HCT116 (cell line): ENCODE results near the gene PXDN. TPM values are rescaled to one million over a fixed set of nuclear protein-coding genes. Genes with fewer than 3 reads are reported as not detected.

ENCODE experiments used
- ATAC-seq: fragments of 200-7000 bp; cut with Tn5 transposase; 2 replicates; pipeline ENCODE4 v1.9.1; 2020; ENCODE audit warnings: mild to moderate bottlenecking, moderate library complexity
- BruUV-seq: library from RNA; stranded (reverse); fragments of 400-500 nt; replicated peaks from 2 replicates; lab custom pipeline; 2021; lab: Mats Ljungman, UMichigan
- CTCF ChIA-PET: fragments of 300-600 bp; sonication (Branson Sonifier 250); formaldehyde crosslinking; loops from one replicate; lab custom pipeline; 2021; ENCODE audit warnings: antibody characterized with exemption; lab: Charles Lee
- POLR2A ChIA-PET: fragments of 300-600, 350-600 bp; sonication (Branson Sonifier 250); formaldehyde crosslinking; loops from one replicate; lab custom pipeline; 2021; ENCODE audit warnings: antibody characterized with exemption; lab: Charles Lee
- RAD21 ChIA-PET, 2 experiments: fragments of 300-600 bp; sonication (Branson Sonifier 250); formaldehyde crosslinking; loops; one replicate each; lab custom pipeline; 2023; ENCODE audit warnings: low total read pairs in 2 of 2; ENCODE audit not compliant: uncharacterized antibody in 2 of 2, unreplicated experiment in 2 of 2, low non-redundant PET in 1 of 2; lab: Charles Lee
- DNase-seq: peaks from one replicate; pipeline ENCODE4 v3.0.0-alpha.2; 2010; ENCODE audit warnings: low read depth, low spot score
- H2AFZ ChIP-seq: fragments of 200-600 bp; shearing (Covaris generic), sonication (generic); 2 replicates; pipeline ENCODE4 v1.6.1; 2017; ENCODE audit warnings: low read depth, mixed run types, mixed read lengths, antibody characterized with exemption, low read length; ENCODE audit not compliant: poor library complexity, severe bottlenecking
- H3K27ac ChIP-seq: 2 replicates; pipeline ENCODE4 v1.5.1; 2012; ENCODE audit warnings: low read depth, low read length
- H3K27me3 ChIP-seq: fragments of 200-600 bp; sonication (generic); 2 replicates; pipeline ENCODE4 v1.6.1; 2016; ENCODE audit warnings: mixed run types, low read length, mixed read lengths; ENCODE audit not compliant: insufficient read depth
- H3K36me3 ChIP-seq, 2 experiments: fragments of 200-500 bp in 1 of 2; fragments of 200-600 bp in 1 of 2; sonication (Bioruptor generic) in 1 of 2; sonication (generic) in 1 of 2; 2 replicates each; pipeline versions ENCODE4 v1.5.1 to v1.6.1; 2014 to 2016; ENCODE audit warnings: low read length in 2 of 2, inconsistent platforms in 1 of 2, mixed read lengths in 1 of 2, mixed run types in 1 of 2; ENCODE audit not compliant: insufficient read depth in 2 of 2, control insufficient read depth in 1 of 2
- H3K4me1 ChIP-seq, 2 experiments: fragments of 200-600 bp in 1 of 2; sonication (generic) in 1 of 2; 2 replicates each; pipeline versions ENCODE4 v1.5.1 to v1.6.1; 2012 to 2017; ENCODE audit warnings: low read length in 2 of 2, inconsistent platforms in 1 of 2, mild to moderate bottlenecking in 1 of 2, mixed read lengths in 1 of 2, mixed run types in 1 of 2, moderate library complexity in 1 of 2; ENCODE audit not compliant: insufficient read depth in 2 of 2, control insufficient read depth in 1 of 2
- H3K4me2 ChIP-seq: fragments of 200-600 bp; sonication (generic); 2 replicates; pipeline ENCODE4 v1.6.1; 2017; ENCODE audit warnings: mixed run types, low read length, mixed read lengths
- H3K4me3 ChIP-seq, 2 experiments: fragments of 200-600 bp in 1 of 2; sonication (generic) in 1 of 2; replicated peaks in 1 of 2; 2 replicates each; pipeline ENCODE4 v1.5.1; 2011 to 2016; ENCODE audit warnings: low read length in 2 of 2, control low read depth in 1 of 2, low read depth in 1 of 2, mild to moderate bottlenecking in 1 of 2, mixed read lengths in 1 of 2, mixed run types in 1 of 2
- H3K79me2 ChIP-seq: fragments of 200-600 bp; sonication (generic); 2 replicates; pipeline ENCODE4 v1.6.1; 2017; ENCODE audit warnings: mild to moderate bottlenecking, mixed run types, low read length, moderate library complexity, mixed read lengths; ENCODE audit not compliant: insufficient read depth
- H3K9ac ChIP-seq: fragments of 200-600 bp; sonication (generic); 2 replicates; pipeline ENCODE4 v1.6.1; 2016; ENCODE audit warnings: low read length, mixed read lengths
- H3K9me2 ChIP-seq: fragments of 200-600 bp; sonication (generic), shearing (Covaris generic); 2 replicates; pipeline ENCODE4 v1.6.1; 2017; ENCODE audit warnings: mixed run types, mild to moderate bottlenecking, moderate library complexity; ENCODE audit not compliant: insufficient read depth
- H3K9me3 ChIP-seq, 2 experiments: fragments of 200-500 bp in 1 of 2; fragments of 200-600 bp in 1 of 2; sonication (Bioruptor generic) in 1 of 2; sonication (generic) in 1 of 2; 2 replicates each; pipeline ENCODE4 v1.6.1; 2014 to 2017; ENCODE audit warnings: low read length in 2 of 2, mixed read lengths in 2 of 2, inconsistent platforms in 1 of 2, low read depth in 1 of 2, mild to moderate bottlenecking in 1 of 2, mixed run types in 1 of 2, moderate library complexity in 1 of 2; ENCODE audit not compliant: control insufficient read depth in 1 of 2, insufficient read depth in 1 of 2
- H4K20me1 ChIP-seq: fragments of 200-600 bp; sonication (generic), shearing (Covaris generic); 2 replicates; pipeline ENCODE4 v1.6.1; 2017; ENCODE audit warnings: mixed run types, mild to moderate bottlenecking, moderate library complexity; ENCODE audit not compliant: insufficient read depth
- CBX3 ChIP-seq: IDR thresholded peaks from 2 replicates; pipeline ENCODE4 v1.6.1; 2012; ENCODE audit warnings: low read depth
- EGR1 ChIP-seq: IDR thresholded peaks from 2 replicates; pipeline ENCODE4 v1.6.1; 2012; ENCODE audit warnings: low read depth
- ELF1 ChIP-seq: IDR thresholded peaks from 2 replicates; pipeline ENCODE4 v1.6.1; 2012; ENCODE audit warnings: low read depth, borderline replicate concordance
- EZH2 ChIP-seq: fragments of 200-600 bp; sonication (generic); IDR thresholded peaks from 2 replicates; pipeline ENCODE4 v1.6.1; 2017; ENCODE audit warnings: antibody characterized with exemption, mixed run types
- EZH2phosphoT487 ChIP-seq: fragments of 200-600 bp; IDR thresholded peaks from 2 replicates; pipeline ENCODE4 v1.6.1; 2018; ENCODE audit warnings: antibody characterized with exemption, borderline replicate concordance
- FOSL1 ChIP-seq: IDR thresholded peaks from 2 replicates; pipeline ENCODE4 v1.6.1; 2012; ENCODE audit warnings: low read depth
- JUND ChIP-seq: IDR thresholded peaks from 2 replicates; pipeline ENCODE4 v1.6.1; 2012
- POLR2A ChIP-seq: IDR thresholded peaks from 2 replicates; pipeline ENCODE4 v1.7.0; 2011; ENCODE audit warnings: borderline replicate concordance; ENCODE audit not compliant: insufficient read depth, insufficient read length; ENCODE audit errors: extremely low read depth
- POLR2AphosphoS5 ChIP-seq: IDR thresholded peaks from 2 replicates; pipeline ENCODE4 v1.6.1; 2011; ENCODE audit warnings: mild to moderate bottlenecking, low read depth, low read length, moderate library complexity
- RAD21 ChIP-seq: IDR thresholded peaks from 2 replicates; pipeline ENCODE4 v1.6.1; 2012; ENCODE audit warnings: low read depth, mild to moderate bottlenecking
- SIN3A ChIP-seq: IDR thresholded peaks from 2 replicates; pipeline ENCODE4 v1.6.1; 2012; ENCODE audit warnings: low read depth
- SP1 ChIP-seq: IDR thresholded peaks from 2 replicates; pipeline ENCODE4 v1.6.1; 2012; ENCODE audit warnings: low read depth
- SRF ChIP-seq: IDR thresholded peaks from 2 replicates; pipeline ENCODE4 v1.6.1; 2012; ENCODE audit warnings: low read depth
- TCF7L2 ChIP-seq: IDR thresholded peaks from 2 replicates; pipeline ENCODE4 v1.7.0; 2011; ENCODE audit warnings: borderline replicate concordance, inconsistent platforms; ENCODE audit not compliant: insufficient read depth, insufficient read length; ENCODE audit errors: extremely low read depth
- YY1 ChIP-seq: IDR thresholded peaks from 2 replicates; pipeline ENCODE4 v1.6.1; 2011; ENCODE audit warnings: low read length, low read depth, moderate library complexity, mild to moderate bottlenecking; ENCODE audit not compliant: insufficient replicate concordance; ENCODE audit errors: extremely low read depth
- ZBTB33 ChIP-seq: IDR thresholded peaks from 2 replicates; pipeline ENCODE4 v1.6.1; 2011; ENCODE audit warnings: mild to moderate bottlenecking, low read length, moderate library complexity; ENCODE audit not compliant: insufficient replicate concordance; ENCODE audit errors: extremely low read depth
- intact Hi-C: fragments of 100-400 bp; cut with micrococcal nuclease; formaldehyde crosslinking; loops from 2 replicates; pipeline ENCODE4 v1.10.0; 2022
- total RNA-seq: library from RNA; stranded (reverse); gene quantifications from one replicate; pipeline ENCODE4 v1.2.1, GENCODE V29; 2021; ENCODE audit not compliant: unreplicated experiment
- TF ChIP-seq, protein P1 (sequence below): IDR thresholded peaks from 2 replicates; pipeline ENCODE4 v1.6.1; 2012
- TF ChIP-seq, protein P2 (sequence below), 3 experiments: fragments of 200-600 bp in 1 of 3; sonication (generic) in 1 of 3; IDR thresholded peaks in 2 of 3; conservative IDR thresholded peaks in 1 of 3; 2 replicates each; pipeline ENCODE4 v1.5.1; 2012 to 2017; ENCODE audit warnings: low read depth in 2 of 3, low read length in 2 of 3, antibody characterized with exemption in 1 of 3, borderline replicate concordance in 1 of 3, control low read depth in 1 of 3, mild to moderate bottlenecking in 1 of 3, mixed read lengths in 1 of 3, mixed run types in 1 of 3, moderate library complexity in 1 of 3; ENCODE audit not compliant: insufficient read depth in 1 of 3
- TF ChIP-seq, protein P3 (sequence below): IDR thresholded peaks from 2 replicates; pipeline ENCODE4 v1.6.1; 2012

PXDN gene
- total RNA-seq, 1 experiment from 2014 or later: 10.7 TPM

- POLR2A ChIA-PET: no interaction called here
- intact Hi-C loops: no loop called here
- H3K27ac ChIP-seq: no peak overlapping the region
- ATAC-seq: no peak
- TF ChIP-seq, protein P1, sequence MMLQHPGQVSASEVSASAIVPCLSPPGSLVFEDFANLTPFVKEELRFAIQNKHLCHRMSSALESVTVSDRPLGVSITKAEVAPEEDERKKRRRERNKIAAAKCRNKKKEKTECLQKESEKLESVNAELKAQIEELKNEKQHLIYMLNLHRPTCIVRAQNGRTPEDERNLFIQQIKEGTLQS: no peak
- TF ChIP-seq, protein P2, sequence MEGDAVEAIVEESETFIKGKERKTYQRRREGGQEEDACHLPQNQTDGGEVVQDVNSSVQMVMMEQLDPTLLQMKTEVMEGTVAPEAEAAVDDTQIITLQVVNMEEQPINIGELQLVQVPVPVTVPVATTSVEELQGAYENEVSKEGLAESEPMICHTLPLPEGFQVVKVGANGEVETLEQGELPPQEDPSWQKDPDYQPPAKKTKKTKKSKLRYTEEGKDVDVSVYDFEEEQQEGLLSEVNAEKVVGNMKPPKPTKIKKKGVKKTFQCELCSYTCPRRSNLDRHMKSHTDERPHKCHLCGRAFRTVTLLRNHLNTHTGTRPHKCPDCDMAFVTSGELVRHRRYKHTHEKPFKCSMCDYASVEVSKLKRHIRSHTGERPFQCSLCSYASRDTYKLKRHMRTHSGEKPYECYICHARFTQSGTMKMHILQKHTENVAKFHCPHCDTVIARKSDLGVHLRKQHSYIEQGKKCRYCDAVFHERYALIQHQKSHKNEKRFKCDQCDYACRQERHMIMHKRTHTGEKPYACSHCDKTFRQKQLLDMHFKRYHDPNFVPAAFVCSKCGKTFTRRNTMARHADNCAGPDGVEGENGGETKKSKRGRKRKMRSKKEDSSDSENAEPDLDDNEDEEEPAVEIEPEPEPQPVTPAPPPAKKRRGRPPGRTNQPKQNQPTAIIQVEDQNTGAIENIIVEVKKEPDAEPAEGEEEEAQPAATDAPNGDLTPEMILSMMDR (IDR thresholded peaks at IDR 0.05 in 2 of 3, conservative IDR thresholded peaks at IDR 0.05 in 1 of 3; ENCODE audit: borderline replicate concordance in 1 of 3, insufficient read depth in 1 of 3, low read depth in 2 of 3, low read length in 2 of 3): no peak
- TF ChIP-seq EZH2: no peak
- TF ChIP-seq RAD21: no peak
- no peak for TF ChIP-seq ELF1
- TF ChIP-seq YY1: no peak
- TF ChIP-seq SRF: no peak
- TF ChIP-seq SP1: no peak
- no peak for TF ChIP-seq JUND
- TF ChIP-seq POLR2AphosphoS5: no peak
- TF ChIP-seq EZH2phosphoT487: no peak
- TF ChIP-seq POLR2A: no peak
- no peak for TF ChIP-seq FOSL1
- TF ChIP-seq TCF7L2: no peak
- TF ChIP-seq SIN3A: no peak
- TF ChIP-seq EGR1: no peak
- no peak for TF ChIP-seq ZBTB33
- TF ChIP-seq, protein P3, sequence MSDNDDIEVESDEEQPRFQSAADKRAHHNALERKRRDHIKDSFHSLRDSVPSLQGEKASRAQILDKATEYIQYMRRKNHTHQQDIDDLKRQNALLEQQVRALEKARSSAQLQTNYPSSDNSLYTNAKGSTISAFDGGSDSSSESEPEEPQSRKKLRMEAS: no peak
- TF ChIP-seq CBX3: no peak
- TF ChIP-seq, all 23 proteins: peak for 0
- BruUV-seq: no TSS peak
- no peak for DNase-seq
- Histone ChIP-seq H3K4me2 (no peak overlapping the region), H3K27me3 (peaks cover 4% of the 10 kb centered on the region; the same call in 1 of the 2 replicates), H3K9me3 (no peaks in the 10 kb centered on the region), H4K20me1 (no peaks in the 10 kb centered on the region), H3K9me2 (no peaks in the 10 kb centered on the region), H3K36me3 (no peaks in the 10 kb centered on the region), H3K4me3 (no peak overlapping the region), H3K79me2 (no peaks in the 10 kb centered on the region), H3K4me1 (no peaks in the 10 kb centered on the region), H3K9ac (no peak overlapping the region), H2AFZ (no peak overlapping the region)
- ChIA-PET CTCF (interaction anchor here (1.0 kb wide), 1 partner anchor 21 kb away, joined by 5 read pairs; no protein-coding TSS in a partner anchor), RAD21 (no interaction called here)
Observed at GRCh38 chr2:1791006-1791605, 46.8 kb upstream of the PXDN start.
